IMR-90 (cell line): ENCODE results near the gene GSS. TPM values are rescaled to one million over a fixed set of nuclear protein-coding genes. Genes with fewer than 3 reads are reported as not detected.
A peak's percentile ranks its signal among the peaks of the same experiment; 100 is the strongest.

Source experiments
- ATAC-seq: fragments of 200-7000 bp; cut with Tn5 transposase; 2 replicates; pipeline ENCODE4 v1.9.1; 2020; ENCODE audit warnings: low read depth, mild to moderate bottlenecking, moderate library complexity
- BruUV-seq: library from RNA; stranded (reverse); fragments of 400-500 nt; replicated peaks from 2 replicates; lab custom pipeline; 2021; lab: Mats Ljungman, UMichigan
- CTCF ChIA-PET: fragments of 300-600 bp; formaldehyde crosslinking; extraction: SDS; loops from one replicate; lab custom pipeline; 2021; ENCODE audit warnings: antibody characterized with exemption; lab: Yijun Ruan, JAX
- POLR2A ChIA-PET: fragments of 300-600 bp; sonication (Branson Sonifier 250); formaldehyde crosslinking; loops from one replicate; lab custom pipeline; 2022; ENCODE audit warnings: antibody characterized with exemption; ENCODE audit not compliant: unreplicated experiment; lab: Charles Lee
- DNase-seq: peaks from one replicate; pipeline ENCODE4 v3.0.0; 2013
- H2AFZ ChIP-seq: replicated peaks from 2 replicates; pipeline ENCODE3; 2013; ENCODE audit warnings: low read length, mild to moderate bottlenecking; ENCODE audit not compliant: poor library complexity
- H2AK5ac ChIP-seq: 2 replicates; pipeline ENCODE4 v1.6.1; 2013; ENCODE audit warnings: low read depth, low read length, inconsistent platforms
- H2AK9ac ChIP-seq: replicated peaks from 2 replicates; pipeline ENCODE3; 2013; ENCODE audit warnings: mild to moderate bottlenecking, low read depth, low read length, moderate library complexity; ENCODE audit not compliant: poor library complexity
- H2BK120ac ChIP-seq: 2 replicates; pipeline ENCODE4 v1.6.1; 2013; ENCODE audit warnings: low read depth, low read length, inconsistent platforms
- H2BK15ac ChIP-seq: 3 replicates; pipeline ENCODE4 v1.6.1; 2013; ENCODE audit warnings: low read depth, low read length, inconsistent platforms
- H2BK20ac ChIP-seq: 2 replicates; pipeline ENCODE4 v1.6.1; 2013; ENCODE audit warnings: low read depth, mild to moderate bottlenecking, inconsistent platforms, low read length, moderate library complexity
- H2BK5ac ChIP-seq: 2 replicates; pipeline ENCODE4 v1.6.1; 2013; ENCODE audit warnings: mild to moderate bottlenecking, low read depth, low read length, inconsistent platforms; ENCODE audit not compliant: poor library complexity, severe bottlenecking
- H3K14ac ChIP-seq: replicated peaks from 2 replicates; pipeline ENCODE4 v1.6.1; 2013; ENCODE audit warnings: low read depth, low read length, inconsistent platforms
- H3K18ac ChIP-seq: 2 replicates; pipeline ENCODE4 v1.6.1; 2013; ENCODE audit warnings: low read depth, low read length, control low read depth
- H3K23ac ChIP-seq: 2 replicates; pipeline ENCODE4 v1.6.1; 2013; ENCODE audit warnings: low read depth, low read length, inconsistent platforms
- H3K27ac ChIP-seq: 2 replicates; pipeline ENCODE4 v1.5.1; 2013; ENCODE audit warnings: mild to moderate bottlenecking, control low read depth, low read length; ENCODE audit not compliant: insufficient read depth
- H3K27me3 ChIP-seq: 2 replicates; pipeline ENCODE4 v1.6.1; 2013; ENCODE audit warnings: low read length; ENCODE audit not compliant: control insufficient read depth, insufficient read depth
- H3K36me3 ChIP-seq: 2 replicates; pipeline ENCODE4 v1.6.1; 2013; ENCODE audit warnings: low read length, mixed read lengths; ENCODE audit not compliant: control insufficient read depth, insufficient read depth
- H3K4ac ChIP-seq: 2 replicates; pipeline ENCODE4 v1.6.1; 2013; ENCODE audit warnings: low read depth, low read length, inconsistent platforms
- H3K4me1 ChIP-seq: 2 replicates; pipeline ENCODE4 v1.6.1; 2013; ENCODE audit warnings: low read length, mixed read lengths; ENCODE audit not compliant: control insufficient read depth, insufficient read depth
- H3K4me2 ChIP-seq: 2 replicates; pipeline ENCODE4 v1.6.1; 2013; ENCODE audit warnings: low read depth, mild to moderate bottlenecking, control low read depth, low read length, moderate library complexity
- H3K4me3 ChIP-seq: 2 replicates; pipeline ENCODE4 v1.5.1; 2013; ENCODE audit warnings: low read depth, mild to moderate bottlenecking, control low read depth, low read length, moderate library complexity; ENCODE audit not compliant: insufficient read depth
- H3K56ac ChIP-seq: 2 replicates; pipeline ENCODE4 v1.6.1; 2013; ENCODE audit warnings: low read length, inconsistent platforms; ENCODE audit not compliant: insufficient read depth; ENCODE audit errors: extremely low read depth
- H3K79me1 ChIP-seq, 2 experiments: 2 replicates each; pipeline ENCODE4 v1.6.1; 2013; ENCODE audit warnings: low read length in 2 of 2, inconsistent platforms in 1 of 2, low read depth in 1 of 2
- H3K9ac ChIP-seq: 2 replicates; pipeline ENCODE4 v1.6.1; 2013; ENCODE audit warnings: low read depth, low read length, control low read depth
- H3K9me1 ChIP-seq: 2 replicates; pipeline ENCODE4 v1.6.1; 2013; ENCODE audit warnings: low read length, inconsistent platforms; ENCODE audit not compliant: insufficient read depth
- H3K9me3 ChIP-seq: 2 replicates; pipeline ENCODE4 v1.6.1; 2013; ENCODE audit warnings: low read length; ENCODE audit not compliant: control insufficient read depth, insufficient read depth
- H4K20me1 ChIP-seq: 2 replicates; pipeline ENCODE4 v1.6.1; 2013; ENCODE audit warnings: low read length, inconsistent platforms; ENCODE audit not compliant: insufficient read depth
- H4K5ac ChIP-seq: 2 replicates; pipeline ENCODE4 v1.6.1; 2013; ENCODE audit warnings: mild to moderate bottlenecking, low read depth, low read length, control low read depth
- H4K8ac ChIP-seq, 2 experiments: 2 replicates each; pipeline ENCODE4 v1.6.1; 2013; ENCODE audit warnings: low read depth in 2 of 2, low read length in 2 of 2, control low read depth in 1 of 2, inconsistent platforms in 1 of 2
- H4K91ac ChIP-seq: 2 replicates; pipeline ENCODE4 v1.6.1; 2013; ENCODE audit warnings: low read depth, low read length, inconsistent platforms; ENCODE audit not compliant: insufficient read depth
- BHLHE40 ChIP-seq: fragments of 150-350 bp; IDR thresholded peaks from 2 replicates; pipeline ENCODE4 v1.6.1; 2016; ENCODE audit warnings: mild to moderate bottlenecking, low read depth, low read length
- CEBPB ChIP-seq: IDR thresholded peaks from 2 replicates; pipeline ENCODE4 v1.6.1; 2012; ENCODE audit warnings: low read depth, low read length, improper control_type of control experiment
- MAFK ChIP-seq: IDR thresholded peaks from 2 replicates; pipeline ENCODE4 v1.6.1; 2012; ENCODE audit warnings: low read depth, low read length, improper control_type of control experiment
- MAZ ChIP-seq: IDR thresholded peaks from 2 replicates; pipeline ENCODE4 v1.6.1; 2012; ENCODE audit warnings: low read depth, mild to moderate bottlenecking, low read length, improper control_type of control experiment, moderate library complexity, borderline replicate concordance
- MXI1 ChIP-seq: IDR thresholded peaks from 2 replicates; pipeline ENCODE4 v1.6.1; 2012; ENCODE audit warnings: low read depth, mild to moderate bottlenecking, low read length, moderate library complexity, borderline replicate concordance
- NFE2L2 ChIP-seq: fragments of 150-350 bp; IDR thresholded peaks from 2 replicates; pipeline ENCODE4 v1.6.1; 2016; ENCODE audit warnings: low read depth, mild to moderate bottlenecking, low read length
- RAD21 ChIP-seq: IDR thresholded peaks from 2 replicates; pipeline ENCODE4 v1.6.1; 2012; ENCODE audit warnings: low read length, improper control_type of control experiment
- RCOR1 ChIP-seq: IDR thresholded peaks from 2 replicates; pipeline ENCODE4 v1.6.1; 2012; ENCODE audit warnings: mild to moderate bottlenecking, low read length, improper control_type of control experiment; ENCODE audit not compliant: insufficient replicate concordance
- RFX5 ChIP-seq: IDR thresholded peaks from 2 replicates; pipeline ENCODE4 v1.8.0; 2012; ENCODE audit warnings: low read depth, mild to moderate bottlenecking, low read length, moderate library complexity
- SMC3 ChIP-seq: fragments of 150-350 bp; IDR thresholded peaks from 2 replicates; pipeline ENCODE4 v1.6.1; 2016; ENCODE audit warnings: low read depth, mild to moderate bottlenecking, antibody characterized with exemption, low read length, moderate library complexity
- WGBS, 2 experiments: methylation state at CpG; one replicate each; pipeline versions ENCODE4 v1.1.5 to v1.1.7; 2013; ENCODE audit warnings: missing lambda C conversion rate in 2 of 2; ENCODE audit not compliant: insufficient read length in 1 of 2; ENCODE audit errors: extremely low coverage in 2 of 2; 5-methylcytosine and 5-hydroxymethylcytosine counted together
- dilution Hi-C: fragments of 300-500 bp; cut with HindIII; formaldehyde crosslinking; loops from one replicate; pipeline ENCODE4 v1.14.3; 2018; ENCODE audit warnings: low sequenced_read_pairs; ENCODE audit not compliant: unreplicated experiment
- in situ Hi-C: fragments of 300-500 bp; cut with MboI; formaldehyde crosslinking; loops from 3 replicates; pipeline ENCODE4 v1.14.3; 2019; ENCODE audit warnings: low sequenced_read_pairs, inconsistent platforms, mixed read lengths
- intact Hi-C: fragments of 100-400 bp; cut with micrococcal nuclease; formaldehyde crosslinking; loops from 2 replicates; pipeline ENCODE4 v1.10.0; 2022
- polyA plus RNA-seq, 3 experiments: library from polyadenylated mRNA; depleted of rRNA; stranded (reverse); fragments of >200 nt; gene quantifications; 2 replicates each; pipeline ENCODE4 v1.2.3, GENCODE V29; 2012; ENCODE audit warnings: low replicate concordance in 1 of 3
- total RNA-seq: library from RNA; depleted of rRNA; stranded (reverse); fragments of >200 nt; gene quantifications from 2 replicates; pipeline ENCODE4 v1.2.3, GENCODE V29; 2012
- TF ChIP-seq, protein P1 (sequence below): fragments of 150-350 bp; IDR thresholded peaks from 2 replicates; pipeline ENCODE4 v1.6.1; 2017; ENCODE audit warnings: mild to moderate bottlenecking, antibody characterized with exemption, low read length, low read depth
- TF ChIP-seq, protein P2 (sequence below): fragments of 150-350 bp; IDR thresholded peaks from 2 replicates; pipeline ENCODE4 v1.6.1; 2016; ENCODE audit warnings: low read depth, mild to moderate bottlenecking, low read length, moderate library complexity, borderline replicate concordance

GSS gene
- total and polyA plus RNA-seq, 2 of the 4 experiments (the other 2 are of a cell fraction) = 73.7 to 90.0 TPM

DNA sequence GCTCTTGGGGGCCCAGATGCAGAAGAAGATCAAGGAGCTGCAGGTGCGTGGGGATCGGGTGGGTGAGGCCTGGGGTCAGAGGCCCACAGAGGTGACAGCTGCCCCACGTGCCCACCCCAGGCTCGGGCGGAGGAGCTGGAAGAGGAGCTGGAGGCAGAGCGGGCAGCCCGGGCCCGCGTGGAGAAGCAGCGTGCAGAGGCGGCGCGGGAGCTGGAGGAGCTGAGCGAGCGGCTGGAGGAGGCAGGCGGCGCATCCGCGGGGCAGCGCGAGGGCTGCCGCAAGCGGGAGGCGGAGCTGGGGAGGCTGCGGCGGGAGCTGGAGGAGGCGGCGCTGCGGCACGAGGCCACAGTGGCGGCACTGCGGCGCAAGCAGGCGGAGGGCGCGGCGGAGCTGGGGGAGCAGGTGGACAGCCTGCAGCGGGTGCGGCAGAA lies 41.5 kb upstream of the GSS start:
- no peak overlapping the region for H3K18ac ChIP-seq
- no peak overlapping the region for H3K4ac ChIP-seq
- H3K23ac ChIP-seq = no peak overlapping the region
- POLR2A ChIA-PET = interaction anchor here (0.5 kb wide), 1 partner anchor 107 kb away, joined by 3 read pairs; no protein-coding TSS in a partner anchor
- no peak overlapping the region for H4K91ac ChIP-seq
- H3K4me1 ChIP-seq = no peaks in the 10 kb centered on the region
- ATAC-seq (no peak), DNase-seq (peak; percentile 15)
- no peak overlapping the region for H2BK5ac ChIP-seq
- no peak overlapping the region for H2AK5ac ChIP-seq
- no peak overlapping the region for H2BK15ac ChIP-seq
- no peak overlapping the region for H4K8ac ChIP-seq
- H3K27me3 ChIP-seq = no peaks in the 10 kb centered on the region
- H3K27ac ChIP-seq = no peak overlapping the region
- in situ Hi-C loops (no loop called here), dilution Hi-C loops (no loop called here), intact Hi-C loops (no loop called here)
- H3K4me2 ChIP-seq = no peak overlapping the region
- CTCF ChIA-PET = no interaction called here
- no peaks in the 10 kb centered on the region for H3K9me1 ChIP-seq
- no peak overlapping the region for H3K4me3 ChIP-seq
- 31% methylated on average over 28 of the region's 39 CpGs; no CpG with 5 or more reads in 1 of the 2 experiments for WGBS, 2 experiments
- no peak overlapping the region for H4K5ac ChIP-seq
- H4K20me1 ChIP-seq = peaks cover 36% of the 10 kb centered on the region
- no peak overlapping the region for H2BK20ac ChIP-seq
- no peak overlapping the region for H2AFZ ChIP-seq
- no peak overlapping the region for H3K56ac ChIP-seq
- no peaks in the 10 kb centered on the region for H3K9me3 ChIP-seq
- no peak overlapping the region for H2AK9ac ChIP-seq
- H3K36me3 ChIP-seq = peaks cover 79% of the 10 kb centered on the region
- H3K79me1 ChIP-seq = peaks cover 0 to 14% of the 10 kb centered on the region in 2 experiments; a peak in 2 of 4 replicates
- no TSS peak for BruUV-seq
- H2BK120ac ChIP-seq = no peak overlapping the region
- TF ChIP-seq RFX5 (no peak), MXI1 (no peak), RCOR1 (no peak), CEBPB (no peak), RAD21 (no peak), SMC3 (no peak), NFE2L2 (no peak), MAZ (no peak), MAFK (no peak), BHLHE40 (no peak)
- TF ChIP-seq, protein P1, sequence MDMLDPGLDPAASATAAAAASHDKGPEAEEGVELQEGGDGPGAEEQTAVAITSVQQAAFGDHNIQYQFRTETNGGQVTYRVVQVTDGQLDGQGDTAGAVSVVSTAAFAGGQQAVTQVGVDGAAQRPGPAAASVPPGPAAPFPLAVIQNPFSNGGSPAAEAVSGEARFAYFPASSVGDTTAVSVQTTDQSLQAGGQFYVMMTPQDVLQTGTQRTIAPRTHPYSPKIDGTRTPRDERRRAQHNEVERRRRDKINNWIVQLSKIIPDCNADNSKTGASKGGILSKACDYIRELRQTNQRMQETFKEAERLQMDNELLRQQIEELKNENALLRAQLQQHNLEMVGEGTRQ = no peak
- TF ChIP-seq, protein P2, sequence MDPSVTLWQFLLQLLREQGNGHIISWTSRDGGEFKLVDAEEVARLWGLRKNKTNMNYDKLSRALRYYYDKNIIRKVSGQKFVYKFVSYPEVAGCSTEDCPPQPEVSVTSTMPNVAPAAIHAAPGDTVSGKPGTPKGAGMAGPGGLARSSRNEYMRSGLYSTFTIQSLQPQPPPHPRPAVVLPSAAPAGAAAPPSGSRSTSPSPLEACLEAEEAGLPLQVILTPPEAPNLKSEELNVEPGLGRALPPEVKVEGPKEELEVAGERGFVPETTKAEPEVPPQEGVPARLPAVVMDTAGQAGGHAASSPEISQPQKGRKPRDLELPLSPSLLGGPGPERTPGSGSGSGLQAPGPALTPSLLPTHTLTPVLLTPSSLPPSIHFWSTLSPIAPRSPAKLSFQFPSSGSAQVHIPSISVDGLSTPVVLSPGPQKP = no peak
- H3K14ac ChIP-seq = no peak overlapping the region
- H3K9ac ChIP-seq = no peak overlapping the region
